GM12878 (cell line): ENCODE measurements around the gene RPRD1A.
"Not testable (repeated sequence)": the region's sequence is repeated elsewhere in the genome, so short reads cannot be mapped to it uniquely, and the experiment has no call there.

Experiments used
- BHLHE40 ChIP-seq, 2 experiments: fragments of 450-650 bp in 1 of 2; IDR thresholded peaks; 2 replicates each; pipeline ENCODE4 v1.6.1; 2011 to 2017; ENCODE audit warnings: low read depth in 2 of 2, borderline replicate concordance in 1 of 2, improper control_type of control experiment in 1 of 2, low read length in 1 of 2, mild to moderate bottlenecking in 1 of 2
- CBFB ChIP-seq: IDR thresholded peaks from 2 replicates; pipeline ENCODE4 v1.6.1; 2016; ENCODE audit warnings: antibody characterized with exemption, low read depth
- RAD21 ChIP-seq: IDR thresholded peaks from 2 replicates; pipeline ENCODE4 v1.6.1; 2011; ENCODE audit warnings: mild to moderate bottlenecking, low read depth, low read length, moderate library complexity; ENCODE audit not compliant: insufficient read depth
- TF ChIP-seq, protein P1 (sequence below): IDR thresholded peaks from 2 replicates; pipeline ENCODE4 v1.6.1; 2012; ENCODE audit warnings: low read depth, low read length, improper control_type of control experiment
- TF ChIP-seq, protein P2 (sequence below), 3 experiments: IDR thresholded peaks in 2 of 3; conservative IDR thresholded peaks in 1 of 3; 2 replicates each; pipeline ENCODE4 v1.5.1; 2011; ENCODE audit warnings: low read depth in 3 of 3, low read length in 3 of 3, mild to moderate bottlenecking in 3 of 3, control low read depth in 2 of 3, moderate library complexity in 2 of 3, inconsistent platforms in 1 of 3, mixed read lengths in 1 of 3; ENCODE audit not compliant: control insufficient read depth in 2 of 3, insufficient read depth in 1 of 3; ENCODE audit errors: extremely low read depth in 1 of 3

DNA sequence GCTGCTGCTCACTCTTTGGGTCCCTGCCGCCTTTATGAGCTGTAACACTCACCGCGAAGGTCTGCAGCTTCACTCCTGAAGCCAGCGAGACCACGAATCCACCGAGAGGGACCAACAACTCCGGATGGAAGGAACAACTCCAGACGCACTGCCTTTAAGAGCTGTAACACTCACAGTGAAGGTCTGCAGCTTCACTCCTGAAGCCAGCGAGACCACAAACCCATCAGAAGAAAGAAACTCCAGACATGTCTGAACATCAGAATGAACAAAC, 2.6 kb downstream of the RPRD1A start:
- not testable (repeated sequence) for TF ChIP-seq BHLHE40 (IDR thresholded peaks at IDR 0.05; ENCODE audit: borderline replicate concordance in 1 of 2, low read depth in 2 of 2, low read length in 1 of 2); RAD21; CBFB
- TF ChIP-seq, protein P1, sequence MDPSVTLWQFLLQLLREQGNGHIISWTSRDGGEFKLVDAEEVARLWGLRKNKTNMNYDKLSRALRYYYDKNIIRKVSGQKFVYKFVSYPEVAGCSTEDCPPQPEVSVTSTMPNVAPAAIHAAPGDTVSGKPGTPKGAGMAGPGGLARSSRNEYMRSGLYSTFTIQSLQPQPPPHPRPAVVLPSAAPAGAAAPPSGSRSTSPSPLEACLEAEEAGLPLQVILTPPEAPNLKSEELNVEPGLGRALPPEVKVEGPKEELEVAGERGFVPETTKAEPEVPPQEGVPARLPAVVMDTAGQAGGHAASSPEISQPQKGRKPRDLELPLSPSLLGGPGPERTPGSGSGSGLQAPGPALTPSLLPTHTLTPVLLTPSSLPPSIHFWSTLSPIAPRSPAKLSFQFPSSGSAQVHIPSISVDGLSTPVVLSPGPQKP: not testable (repeated sequence)
- TF ChIP-seq, protein P2, sequence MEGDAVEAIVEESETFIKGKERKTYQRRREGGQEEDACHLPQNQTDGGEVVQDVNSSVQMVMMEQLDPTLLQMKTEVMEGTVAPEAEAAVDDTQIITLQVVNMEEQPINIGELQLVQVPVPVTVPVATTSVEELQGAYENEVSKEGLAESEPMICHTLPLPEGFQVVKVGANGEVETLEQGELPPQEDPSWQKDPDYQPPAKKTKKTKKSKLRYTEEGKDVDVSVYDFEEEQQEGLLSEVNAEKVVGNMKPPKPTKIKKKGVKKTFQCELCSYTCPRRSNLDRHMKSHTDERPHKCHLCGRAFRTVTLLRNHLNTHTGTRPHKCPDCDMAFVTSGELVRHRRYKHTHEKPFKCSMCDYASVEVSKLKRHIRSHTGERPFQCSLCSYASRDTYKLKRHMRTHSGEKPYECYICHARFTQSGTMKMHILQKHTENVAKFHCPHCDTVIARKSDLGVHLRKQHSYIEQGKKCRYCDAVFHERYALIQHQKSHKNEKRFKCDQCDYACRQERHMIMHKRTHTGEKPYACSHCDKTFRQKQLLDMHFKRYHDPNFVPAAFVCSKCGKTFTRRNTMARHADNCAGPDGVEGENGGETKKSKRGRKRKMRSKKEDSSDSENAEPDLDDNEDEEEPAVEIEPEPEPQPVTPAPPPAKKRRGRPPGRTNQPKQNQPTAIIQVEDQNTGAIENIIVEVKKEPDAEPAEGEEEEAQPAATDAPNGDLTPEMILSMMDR (IDR thresholded peaks at IDR 0.05 in 2 of 3, conservative IDR thresholded peaks at IDR 0.05 in 1 of 3; ENCODE audit: control insufficient read depth in 2 of 3, extremely low read depth in 1 of 3, insufficient read depth in 1 of 3, low read depth in 3 of 3, low read length in 3 of 3): not testable (repeated sequence)
